WI38 (cell line): ENCODE measurements around the gene DDX28.
"Not testable (repeated sequence)": the region's sequence is repeated elsewhere in the genome, so short reads cannot be mapped to it uniquely, and the experiment has no call there.

ENCODE experiments used
- H3K4me3 ChIP-seq: 2 replicates; pipeline ENCODE4 v1.5.1; 2011; ENCODE audit warnings: low read depth, mild to moderate bottlenecking, control low read depth, low read length
- TF ChIP-seq, protein P1 (sequence below): IDR thresholded peaks from 2 replicates; pipeline ENCODE4 v1.5.1; 2012; ENCODE audit warnings: low read depth, mild to moderate bottlenecking, control low read depth, low read length

The DDX28 gene

DNA sequence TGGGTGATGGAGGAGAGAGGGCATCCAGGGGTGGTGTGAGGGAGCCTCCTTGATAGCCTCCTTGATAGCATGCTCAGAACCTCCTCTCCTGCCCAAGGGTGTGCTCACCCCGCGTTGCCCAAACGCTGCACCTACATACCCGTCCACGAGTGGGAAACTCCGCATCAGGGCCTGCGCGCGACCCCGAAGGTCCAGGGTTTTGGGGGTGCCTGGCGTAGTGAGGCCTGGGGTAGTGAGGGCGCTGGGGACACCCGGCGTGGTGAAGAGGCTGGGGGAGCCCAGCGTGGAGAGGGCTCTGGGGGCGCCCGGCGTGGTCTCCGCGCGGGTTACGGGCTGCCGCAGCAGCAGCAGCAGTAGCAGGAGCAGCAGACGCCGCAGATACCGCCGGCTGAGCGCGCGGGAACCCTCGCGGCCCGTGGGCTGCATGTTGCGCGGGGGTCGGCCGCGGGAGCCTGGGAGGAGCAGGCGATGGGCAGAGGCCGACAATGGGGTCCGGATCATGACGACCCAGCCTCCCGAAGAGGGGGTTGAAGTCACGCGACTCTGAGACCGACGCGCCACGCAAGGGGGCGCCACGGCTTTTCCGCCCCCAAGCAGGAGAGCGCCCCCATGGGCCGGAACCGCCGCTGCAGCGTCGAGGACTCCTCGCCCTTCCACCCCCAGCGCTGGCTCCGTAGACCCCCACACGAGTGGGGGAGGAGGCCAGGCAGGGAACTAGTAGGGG lies 42.9 kb downstream of the DDX28 start, which contains the start of gene DPEP3:
Gene DPEP3 (minus strand): TSS at position 545 of the 724 bp plus-strand sequence. CDS start 119 bp downstream, at position 426.
- TF ChIP-seq, protein P1, sequence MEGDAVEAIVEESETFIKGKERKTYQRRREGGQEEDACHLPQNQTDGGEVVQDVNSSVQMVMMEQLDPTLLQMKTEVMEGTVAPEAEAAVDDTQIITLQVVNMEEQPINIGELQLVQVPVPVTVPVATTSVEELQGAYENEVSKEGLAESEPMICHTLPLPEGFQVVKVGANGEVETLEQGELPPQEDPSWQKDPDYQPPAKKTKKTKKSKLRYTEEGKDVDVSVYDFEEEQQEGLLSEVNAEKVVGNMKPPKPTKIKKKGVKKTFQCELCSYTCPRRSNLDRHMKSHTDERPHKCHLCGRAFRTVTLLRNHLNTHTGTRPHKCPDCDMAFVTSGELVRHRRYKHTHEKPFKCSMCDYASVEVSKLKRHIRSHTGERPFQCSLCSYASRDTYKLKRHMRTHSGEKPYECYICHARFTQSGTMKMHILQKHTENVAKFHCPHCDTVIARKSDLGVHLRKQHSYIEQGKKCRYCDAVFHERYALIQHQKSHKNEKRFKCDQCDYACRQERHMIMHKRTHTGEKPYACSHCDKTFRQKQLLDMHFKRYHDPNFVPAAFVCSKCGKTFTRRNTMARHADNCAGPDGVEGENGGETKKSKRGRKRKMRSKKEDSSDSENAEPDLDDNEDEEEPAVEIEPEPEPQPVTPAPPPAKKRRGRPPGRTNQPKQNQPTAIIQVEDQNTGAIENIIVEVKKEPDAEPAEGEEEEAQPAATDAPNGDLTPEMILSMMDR: no peak
- no peak within 1 kb of the TSS for H3K4me3 ChIP-seq

DNA sequence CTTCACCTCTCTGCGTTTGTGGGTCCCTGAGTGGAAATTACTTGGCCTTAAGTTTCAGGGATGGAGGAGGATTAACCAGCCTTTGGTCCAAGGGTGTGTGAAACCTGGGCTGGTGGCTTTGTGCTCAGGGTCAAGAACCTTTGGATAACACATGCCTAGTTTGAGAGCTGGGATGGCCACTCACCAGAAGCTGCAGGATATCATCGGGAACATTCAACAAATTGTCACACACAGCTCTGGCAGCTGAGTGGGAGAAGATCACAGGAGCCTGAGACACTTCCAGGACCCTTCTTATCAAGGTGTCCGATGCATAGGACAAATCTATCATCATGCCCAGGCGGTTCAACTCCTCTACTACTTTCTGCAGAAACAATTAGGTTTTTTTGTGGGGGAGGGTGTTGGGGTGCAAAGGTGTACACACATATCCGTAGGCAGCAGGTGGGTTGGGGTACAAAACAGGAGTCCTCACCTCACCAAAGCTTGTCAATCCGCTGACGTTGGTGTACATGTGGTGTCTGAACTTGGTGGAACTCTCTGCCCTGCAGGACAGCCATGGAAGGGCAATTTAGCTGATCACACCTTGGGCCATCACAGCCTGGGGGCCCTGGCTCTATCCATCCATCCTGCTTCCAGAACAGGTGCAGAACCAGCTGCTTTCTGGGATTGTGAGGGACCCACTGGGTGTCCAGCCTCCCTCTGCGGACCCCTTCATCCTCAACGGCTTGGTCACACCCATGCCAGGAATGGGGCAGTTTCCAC lies 45.4 kb downstream of the DDX28 start:
- TF ChIP-seq, protein P1: no peak
- no peak overlapping the region for H3K4me3 ChIP-seq

DNA sequence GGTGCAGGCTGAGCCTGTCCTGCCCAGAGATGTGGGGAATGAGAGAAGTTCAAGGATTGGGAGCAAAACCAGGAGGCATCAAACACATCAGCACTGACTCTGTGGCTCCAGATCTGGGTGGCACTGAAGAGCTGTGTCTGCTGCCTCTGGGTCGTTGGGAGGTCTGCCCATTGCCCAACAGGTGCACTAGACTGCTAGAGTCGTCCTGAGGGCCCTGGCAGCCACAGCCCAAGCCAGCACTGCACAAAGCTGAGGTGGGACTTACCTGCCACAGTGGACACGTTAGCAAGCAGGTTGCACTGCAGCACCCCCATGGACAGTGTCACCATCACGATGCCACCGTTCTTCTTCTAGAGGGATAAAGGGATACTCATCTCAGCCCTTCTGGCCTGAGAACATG lies 46.0 kb downstream of the DDX28 start:
- TF ChIP-seq, protein P1: no peak
- H3K4me3 ChIP-seq: no peak overlapping the region

DNA sequence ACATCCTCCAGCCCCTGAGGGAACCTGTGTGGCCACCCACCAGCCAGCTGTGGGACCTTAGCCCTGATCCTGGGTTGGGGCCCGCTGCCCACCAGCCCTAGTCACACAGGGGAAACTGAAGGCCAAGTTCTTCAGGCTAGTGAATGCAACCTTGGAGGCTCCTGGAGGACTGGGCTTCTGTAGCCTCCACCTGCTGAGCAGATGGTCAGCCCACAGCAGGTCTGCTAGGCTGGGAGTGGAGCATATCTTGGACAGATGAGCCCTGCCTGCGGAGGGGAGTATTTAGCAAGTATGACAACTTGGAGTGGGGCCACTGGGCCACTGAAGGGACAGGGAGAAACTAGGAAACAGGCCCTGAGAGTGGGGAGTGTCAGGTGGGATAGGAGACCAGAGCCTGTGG lies 46.8 kb downstream of the DDX28 start:
- TF ChIP-seq, protein P1: no peak
- no peak overlapping the region for H3K4me3 ChIP-seq

DNA sequence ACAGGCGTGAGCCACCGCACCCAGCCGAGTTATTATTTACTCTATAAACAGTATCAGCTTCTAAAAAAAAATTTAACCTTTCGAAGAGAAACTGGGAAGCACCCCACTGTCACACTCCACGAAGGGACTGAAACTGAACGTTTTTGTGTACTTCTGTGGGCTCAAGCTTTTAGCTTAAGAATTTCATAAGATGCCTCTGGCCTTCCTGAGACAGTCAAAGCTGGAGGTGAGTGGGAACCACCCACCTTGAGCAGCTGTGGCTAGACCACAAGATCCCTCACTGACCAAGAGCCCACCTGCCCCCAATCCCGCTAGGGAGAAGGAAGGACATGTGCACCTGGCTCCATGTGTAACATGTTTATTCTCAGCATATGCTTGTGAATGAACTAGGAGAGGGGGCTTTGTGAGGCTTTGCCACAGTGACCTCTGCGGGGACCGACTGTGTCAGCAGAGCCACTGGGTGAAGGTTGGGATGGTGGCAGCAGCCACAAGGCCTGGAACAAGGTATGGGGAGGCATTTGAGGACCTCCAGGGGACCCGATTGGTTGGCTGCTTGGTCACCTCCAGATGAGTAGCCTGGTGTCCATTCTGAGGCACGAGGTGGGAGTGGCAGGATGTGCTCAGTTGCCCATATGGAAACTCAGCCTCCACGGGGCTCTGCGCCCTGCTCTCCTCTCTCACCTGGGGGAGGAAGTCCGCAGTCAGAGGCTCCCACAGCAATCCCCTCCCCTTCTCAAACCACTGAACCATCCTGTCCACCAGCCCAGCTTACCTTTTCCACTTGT lies 47.5 kb downstream of the DDX28 start:
- TF ChIP-seq, protein P1: no peak

DNA sequence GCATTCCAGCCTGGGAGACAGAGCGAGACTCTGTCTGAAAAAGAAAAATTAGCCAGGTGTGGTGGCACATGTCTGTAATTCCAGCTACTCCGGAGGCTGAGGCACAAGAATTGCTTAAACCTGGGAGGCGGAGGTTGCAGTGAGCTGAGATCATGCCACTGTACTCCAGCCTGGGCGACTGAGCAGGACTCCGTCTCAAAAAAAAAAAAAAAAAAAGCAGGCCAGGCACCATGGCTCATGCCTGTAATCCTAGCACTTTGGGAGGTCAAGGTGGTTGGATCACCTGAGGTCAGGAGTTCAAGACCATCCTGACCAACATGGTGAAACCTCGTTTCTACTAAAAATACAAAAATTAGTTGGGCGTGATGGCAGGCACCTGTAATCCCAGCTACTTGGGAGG lies 50.7 kb downstream of the DDX28 start:
- not testable (repeated sequence) for H3K4me3 ChIP-seq

More for the DNA sequence above, 47.5 kb downstream of the DDX28 start:
- no peak overlapping the region for H3K4me3 ChIP-seq

DNA sequence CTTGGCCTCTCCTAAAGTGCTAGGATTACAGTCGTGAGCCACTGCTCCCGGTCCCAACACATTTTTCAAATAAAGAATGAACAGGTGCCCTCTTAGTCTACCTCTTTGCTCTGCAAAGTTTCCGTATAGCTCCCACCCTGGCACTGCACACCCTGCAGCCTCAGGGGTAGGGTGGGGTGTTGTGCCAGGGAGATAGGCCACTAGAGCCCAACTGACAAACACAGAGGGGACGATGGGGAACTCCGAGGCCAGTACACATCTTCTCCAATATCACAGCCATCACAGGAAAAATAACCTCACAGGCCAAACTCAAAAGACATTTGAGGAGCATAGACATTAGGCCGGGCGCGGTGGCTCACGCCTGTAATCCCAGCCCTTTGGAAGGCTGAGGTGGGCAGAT lies 51.9 kb downstream of the DDX28 start:
- TF ChIP-seq, protein P1: no peak
- H3K4me3 ChIP-seq: no peak overlapping the region
